ENCODE measurements around the gene MAP3K10. TPM values are rescaled to one million over a fixed set of nuclear protein-coding genes. Genes with fewer than 3 reads are reported as not detected.
"Not testable (repeated sequence)": the region's sequence is repeated elsewhere in the genome, so short reads cannot be mapped to it uniquely, and the experiment has no call there.

Gene MAP3K10
- polyA plus RNA-seq (2013, experiment 1 of 4), result 24.8 TPM
- polyA plus RNA-seq (2013, experiment 2 of 4), result 21.9 TPM
- polyA plus RNA-seq (2013, experiment 3 of 4), result 16.7 TPM
- 21.4 TPM for polyA plus RNA-seq (2013, experiment 4 of 4)

GRCh38 chr19:40190891-40191835 is at the start of gene MAP3K10:
TSS of gene MAP3K10 (plus strand) at chr19:40191426. CDS start at chr19:40192032, 606 bp downstream.
- Histone ChIP-seq H3K27ac (ENCODE audit: insufficient read depth, low read depth, low read length, poor library complexity, severe bottlenecking) (no peak within 1 kb of the TSS), H3K27me3 (ENCODE audit: control insufficient read depth, insufficient read depth, low read length, poor library complexity, severe bottlenecking) (no peaks in the 10 kb centered on the region), H3K4me3 (ENCODE audit: insufficient read depth, low read depth, low read length) (peak within 1 kb of the TSS; percentile 98), H3K36me3 (ENCODE audit: control insufficient read depth, insufficient read depth, low read length) (no peaks in the 10 kb centered on the region), H3K4me1 (ENCODE audit: control insufficient read depth, insufficient read depth, low read length) (peaks cover 5% of the 10 kb centered on the region), H3K9me3 (ENCODE audit: control insufficient read depth, low read length) (no peaks in the 10 kb centered on the region)
- WGBS, 2 experiments, result 0% methylated on average over 116 of the region's 116 CpGs

GRCh38 chr19:40141551-40141950 is 49.7 kb upstream of the MAP3K10 start:
- Histone ChIP-seq H3K4me3 (ENCODE audit: insufficient read depth, low read depth, low read length) (no peak overlapping the region), H3K27me3 (ENCODE audit: control insufficient read depth, insufficient read depth, low read length, poor library complexity, severe bottlenecking) (no peaks in the 10 kb centered on the region), H3K4me1 (ENCODE audit: control insufficient read depth, insufficient read depth, low read length) (no peaks in the 10 kb centered on the region), H3K36me3 (ENCODE audit: control insufficient read depth, insufficient read depth, low read length) (no peaks in the 10 kb centered on the region), H3K27ac (ENCODE audit: insufficient read depth, low read depth, low read length, poor library complexity, severe bottlenecking) (no peak overlapping the region), H3K9me3 (ENCODE audit: control insufficient read depth, low read length) (no peaks in the 10 kb centered on the region)
- WGBS, 2 experiments, result 82 to 88% methylated on average over 3 of the region's 3 CpGs

GRCh38 chr19:40143612-40144011 is 47.6 kb upstream of the MAP3K10 start:
- H3K27me3 ChIP-seq (ENCODE audit: control insufficient read depth, insufficient read depth, low read length, poor library complexity, severe bottlenecking), result no peaks in the 10 kb centered on the region
- 79 to 80% methylated on average over 5 of the region's 5 CpGs for WGBS, 2 experiments
- no peaks in the 10 kb centered on the region for H3K9me3 ChIP-seq (ENCODE audit: control insufficient read depth, low read length)
- no peaks in the 10 kb centered on the region for H3K36me3 ChIP-seq (ENCODE audit: control insufficient read depth, insufficient read depth, low read length)
- H3K4me3 ChIP-seq (ENCODE audit: insufficient read depth, low read depth, low read length), result no peak overlapping the region
- no peaks in the 10 kb centered on the region for H3K4me1 ChIP-seq (ENCODE audit: control insufficient read depth, insufficient read depth, low read length)
- H3K27ac ChIP-seq (ENCODE audit: insufficient read depth, low read depth, low read length, poor library complexity, severe bottlenecking), result no peak overlapping the region

GRCh38 chr19:40144151-40144550 is 47.1 kb upstream of the MAP3K10 start:
- WGBS, 2 experiments, result 67 to 73% methylated on average over 5 of the region's 5 CpGs

GRCh38 chr19:40144947-40145748 is 46.1 kb upstream of the MAP3K10 start:
- H3K4me3 ChIP-seq (ENCODE audit: insufficient read depth, low read depth, low read length), result no peak overlapping the region

More at GRCh38 chr19:40144151-40144550, 47.1 kb upstream of the MAP3K10 start:
- no peaks in the 10 kb centered on the region for H3K9me3 ChIP-seq (ENCODE audit: control insufficient read depth, low read length)
- no peak overlapping the region for H3K27ac ChIP-seq (ENCODE audit: insufficient read depth, low read depth, low read length, poor library complexity, severe bottlenecking)
- H3K4me3 ChIP-seq (ENCODE audit: insufficient read depth, low read depth, low read length), result no peak overlapping the region
- H3K4me1 ChIP-seq (ENCODE audit: control insufficient read depth, insufficient read depth, low read length), result no peaks in the 10 kb centered on the region
- H3K27me3 ChIP-seq (ENCODE audit: control insufficient read depth, insufficient read depth, low read length, poor library complexity, severe bottlenecking), result no peaks in the 10 kb centered on the region
- H3K36me3 ChIP-seq (ENCODE audit: control insufficient read depth, insufficient read depth, low read length), result no peaks in the 10 kb centered on the region

GRCh38 chr19:40145749-40146029 is 45.5 kb upstream of the MAP3K10 start:
- H3K9me3 ChIP-seq (ENCODE audit: control insufficient read depth, low read length); H3K36me3 ChIP-seq (ENCODE audit: control insufficient read depth, insufficient read depth, low read length); H3K27ac ChIP-seq (ENCODE audit: insufficient read depth, low read depth, low read length, poor library complexity, severe bottlenecking); H3K4me3 ChIP-seq (ENCODE audit: insufficient read depth, low read depth, low read length); H3K27me3 ChIP-seq (ENCODE audit: control insufficient read depth, insufficient read depth, low read length, poor library complexity, severe bottlenecking); H3K4me1 ChIP-seq (ENCODE audit: control insufficient read depth, insufficient read depth, low read length): not testable (repeated sequence)
- 86 to 90% methylated on average over 6 of the region's 6 CpGs for WGBS, 2 experiments

More at GRCh38 chr19:40144947-40145748, 46.1 kb upstream of the MAP3K10 start:
- H3K4me1 ChIP-seq (ENCODE audit: control insufficient read depth, insufficient read depth, low read length), result no peaks in the 10 kb centered on the region
- no peaks in the 10 kb centered on the region for H3K9me3 ChIP-seq (ENCODE audit: control insufficient read depth, low read length)
- no peak overlapping the region for H3K27ac ChIP-seq (ENCODE audit: insufficient read depth, low read depth, low read length, poor library complexity, severe bottlenecking)
- 90% methylated on average over 5 of the region's 5 CpGs for WGBS, 2 experiments
- no peaks in the 10 kb centered on the region for H3K27me3 ChIP-seq (ENCODE audit: control insufficient read depth, insufficient read depth, low read length, poor library complexity, severe bottlenecking)
- no peaks in the 10 kb centered on the region for H3K36me3 ChIP-seq (ENCODE audit: control insufficient read depth, insufficient read depth, low read length)

GRCh38 chr19:40147338-40147692 is 43.9 kb upstream of the MAP3K10 start:
- Histone ChIP-seq H3K36me3 (ENCODE audit: control insufficient read depth, insufficient read depth, low read length) (no peaks in the 10 kb centered on the region), H3K27ac (ENCODE audit: insufficient read depth, low read depth, low read length, poor library complexity, severe bottlenecking) (no peak overlapping the region), H3K9me3 (ENCODE audit: control insufficient read depth, low read length) (no peaks in the 10 kb centered on the region), H3K4me1 (ENCODE audit: control insufficient read depth, insufficient read depth, low read length) (no peaks in the 10 kb centered on the region), H3K4me3 (ENCODE audit: insufficient read depth, low read depth, low read length) (no peak overlapping the region), H3K27me3 (ENCODE audit: control insufficient read depth, insufficient read depth, low read length, poor library complexity, severe bottlenecking) (no peaks in the 10 kb centered on the region)
- 88 to 92% methylated on average over 2 of the region's 2 CpGs for WGBS, 2 experiments

DNA sequence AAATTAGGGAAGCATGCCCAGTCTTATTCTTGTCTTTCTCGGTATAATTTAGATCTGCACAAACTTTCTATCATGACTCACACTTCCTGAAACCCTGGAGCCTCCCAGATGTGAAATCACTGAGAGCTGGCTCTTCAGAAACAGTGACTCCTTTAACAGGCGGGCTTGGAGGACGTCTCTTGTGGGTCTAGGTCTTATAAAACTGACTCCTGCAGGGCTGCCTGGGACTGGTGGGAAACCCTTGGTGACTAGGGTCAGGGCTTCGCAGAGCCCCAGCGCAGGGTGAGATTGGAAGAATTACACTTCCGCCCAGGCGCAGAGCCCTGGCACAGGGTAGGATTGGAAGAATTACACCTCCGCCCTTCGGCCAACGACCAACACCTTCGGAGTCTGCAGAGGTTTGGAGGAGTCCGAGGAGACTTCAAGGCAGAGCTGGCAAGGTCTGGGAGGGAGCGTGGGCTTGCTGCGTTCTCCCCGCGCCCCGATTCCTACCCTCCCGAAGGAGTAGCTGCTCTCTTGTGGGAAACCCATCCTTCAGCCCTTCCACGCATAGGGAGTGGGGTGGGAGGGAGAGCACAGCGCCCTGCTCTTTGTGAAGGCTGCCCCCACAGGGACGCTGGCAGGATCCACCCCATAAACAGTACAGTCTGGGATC is 43.4 kb upstream of the MAP3K10 start:
- no peak overlapping the region for H3K27ac ChIP-seq (ENCODE audit: insufficient read depth, low read depth, low read length, poor library complexity, severe bottlenecking)
- H3K4me1 ChIP-seq (ENCODE audit: control insufficient read depth, insufficient read depth, low read length), result no peaks in the 10 kb centered on the region
- no peaks in the 10 kb centered on the region for H3K36me3 ChIP-seq (ENCODE audit: control insufficient read depth, insufficient read depth, low read length)
- H3K9me3 ChIP-seq (ENCODE audit: control insufficient read depth, low read length), result no peaks in the 10 kb centered on the region
- H3K27me3 ChIP-seq (ENCODE audit: control insufficient read depth, insufficient read depth, low read length, poor library complexity, severe bottlenecking), result no peaks in the 10 kb centered on the region
- H3K4me3 ChIP-seq (ENCODE audit: insufficient read depth, low read depth, low read length), result no peak overlapping the region
- WGBS, 2 experiments, result 86 to 89% methylated on average over 21 of the region's 21 CpGs

- Histone ChIP-seq H3K4me3 (ENCODE audit: insufficient read depth, low read depth, low read length) (no peak overlapping the region), H3K9me3 (ENCODE audit: control insufficient read depth, low read length) (no peaks in the 10 kb centered on the region), H3K4me1 (ENCODE audit: control insufficient read depth, insufficient read depth, low read length) (no peaks in the 10 kb centered on the region), H3K27ac (ENCODE audit: insufficient read depth, low read depth, low read length, poor library complexity, severe bottlenecking) (no peak overlapping the region), H3K36me3 (ENCODE audit: control insufficient read depth, insufficient read depth, low read length) (no peaks in the 10 kb centered on the region), H3K27me3 (ENCODE audit: control insufficient read depth, insufficient read depth, low read length, poor library complexity, severe bottlenecking) (no peaks in the 10 kb centered on the region)
- 95 to 98% methylated on average over 3 of the region's 3 CpGs for WGBS, 2 experiments
Observed at GRCh38 chr19:40149501-40149900, 41.7 kb upstream of the MAP3K10 start.

GRCh38 chr19:40150170-40150569 is 41.1 kb upstream of the MAP3K10 start:
- Histone ChIP-seq H3K27me3 (ENCODE audit: control insufficient read depth, insufficient read depth, low read length, poor library complexity, severe bottlenecking) (no peaks in the 10 kb centered on the region), H3K9me3 (ENCODE audit: control insufficient read depth, low read length) (no peaks in the 10 kb centered on the region), H3K4me1 (ENCODE audit: control insufficient read depth, insufficient read depth, low read length) (no peaks in the 10 kb centered on the region), H3K36me3 (ENCODE audit: control insufficient read depth, insufficient read depth, low read length) (no peaks in the 10 kb centered on the region), H3K27ac (ENCODE audit: insufficient read depth, low read depth, low read length, poor library complexity, severe bottlenecking) (no peak overlapping the region), H3K4me3 (ENCODE audit: insufficient read depth, low read depth, low read length) (no peak overlapping the region)
- 76 to 92% methylated on average over 5 of the region's 5 CpGs for WGBS, 2 experiments
